H4 (cell line): ENCODE data around the gene ROBO2. TPM values are rescaled to one million over a fixed set of nuclear protein-coding genes. Genes with fewer than 3 reads are reported as not detected.

Source experiments
- DNase-seq: peaks from one replicate; pipeline ENCODE4 v3.0.0-alpha.2; 2015; ENCODE audit warnings: low spot score
- total RNA-seq: library from RNA; depleted of rRNA; stranded (reverse); fragments of >200 nt; shearing (Covaris generic); gene quantifications from 2 replicates; pipeline ENCODE4 v1.2.3, GENCODE V29; 2014

The ROBO2 gene
- total RNA-seq, 1 experiment from 2014 or later: 7.5 TPM

DNA sequence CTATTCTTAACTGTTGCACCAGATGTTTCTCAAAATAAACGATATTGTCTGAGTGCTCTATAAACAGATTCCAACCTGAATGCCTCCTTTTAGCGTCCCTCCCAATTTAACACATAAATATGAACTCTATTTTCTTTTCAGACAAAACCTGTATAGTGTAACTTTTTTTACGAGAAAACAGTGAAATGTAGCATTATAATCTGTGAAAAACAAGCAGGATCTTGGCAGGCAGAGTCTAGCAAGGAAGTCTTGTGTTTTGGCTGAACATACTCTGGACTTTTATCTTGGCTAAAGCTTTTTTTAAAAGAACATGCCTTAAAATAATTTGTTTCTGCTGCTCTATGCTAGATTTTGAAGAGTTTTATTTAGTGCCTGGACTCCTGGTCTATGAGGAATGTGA lies 150.5 kb downstream of the ROBO2 start:
- no peak for DNase-seq

DNA sequence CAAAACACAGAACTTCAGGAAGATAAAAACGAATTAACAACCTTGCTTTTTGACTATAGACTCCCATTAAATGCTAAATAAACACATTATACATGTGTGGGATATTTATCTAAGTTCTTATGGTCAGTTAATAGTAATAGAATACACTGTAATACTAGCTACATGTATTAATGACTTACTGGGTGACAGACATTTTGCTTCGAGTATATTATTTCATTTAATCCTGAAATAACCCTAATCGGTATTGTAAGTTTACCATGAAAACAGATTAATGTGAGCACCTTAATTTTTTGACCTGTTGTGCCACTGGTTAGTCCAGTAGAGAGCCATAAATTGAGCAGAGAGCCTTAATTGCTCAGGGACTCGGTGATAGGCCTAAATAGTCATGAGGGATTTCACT lies 151.1 kb downstream of the ROBO2 start:
- DNase-seq: no peak

DNA sequence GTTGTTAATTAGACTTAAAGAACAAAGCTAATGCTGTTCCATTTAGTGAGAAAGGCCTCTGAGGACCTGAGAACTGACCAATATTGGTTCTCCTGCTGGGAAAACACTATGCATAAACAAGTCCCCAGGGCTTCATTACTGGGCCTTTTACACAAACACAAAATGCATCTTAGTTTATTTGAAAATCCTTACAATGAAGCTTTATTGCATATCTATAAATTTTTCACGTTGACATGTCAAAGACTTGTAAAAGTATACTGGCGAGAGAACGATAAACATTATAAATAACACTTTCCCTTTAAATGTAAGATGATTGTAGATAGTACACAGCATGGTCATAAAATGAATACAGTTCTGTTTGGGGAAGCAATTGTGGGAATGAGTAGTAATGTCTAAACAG lies 151.7 kb downstream of the ROBO2 start:
- DNase-seq: no peak

DNA sequence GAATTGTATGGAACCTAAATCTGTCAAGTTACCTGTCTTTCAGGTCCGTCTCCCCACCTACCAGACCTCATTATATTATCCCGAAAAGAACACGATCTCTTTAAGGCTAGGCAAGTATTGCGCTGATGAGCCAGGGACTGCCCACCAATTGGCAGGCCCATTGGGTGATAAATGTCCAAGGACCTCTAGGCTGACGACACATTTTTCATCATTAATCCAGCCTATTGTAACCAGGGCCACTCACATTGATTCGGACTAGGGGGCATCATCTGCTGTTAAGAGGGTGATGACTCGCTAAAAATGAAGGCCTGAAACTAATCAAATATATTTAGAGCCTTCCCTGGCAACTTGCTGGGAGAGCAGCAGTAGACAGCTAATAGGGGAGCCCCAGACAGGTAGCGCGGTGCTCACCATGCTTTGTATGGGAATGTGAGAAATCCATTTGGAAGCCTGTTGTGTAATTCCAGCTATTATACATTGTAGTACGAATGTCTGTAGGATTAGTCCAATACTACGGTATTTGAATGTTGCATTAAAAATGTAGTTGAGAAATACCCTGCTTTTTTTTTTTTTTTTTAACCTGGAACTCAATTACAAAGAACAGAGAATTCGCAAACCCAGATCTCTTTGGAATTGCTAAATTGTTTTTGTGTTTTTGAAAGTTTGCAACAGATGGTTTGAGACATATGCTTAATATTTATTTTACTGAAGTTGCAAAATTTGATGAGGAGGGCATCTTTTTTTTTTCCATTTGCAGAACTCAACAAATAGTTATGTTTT lies 156.1 kb downstream of the ROBO2 start:
- DNase-seq: no peak

DNA sequence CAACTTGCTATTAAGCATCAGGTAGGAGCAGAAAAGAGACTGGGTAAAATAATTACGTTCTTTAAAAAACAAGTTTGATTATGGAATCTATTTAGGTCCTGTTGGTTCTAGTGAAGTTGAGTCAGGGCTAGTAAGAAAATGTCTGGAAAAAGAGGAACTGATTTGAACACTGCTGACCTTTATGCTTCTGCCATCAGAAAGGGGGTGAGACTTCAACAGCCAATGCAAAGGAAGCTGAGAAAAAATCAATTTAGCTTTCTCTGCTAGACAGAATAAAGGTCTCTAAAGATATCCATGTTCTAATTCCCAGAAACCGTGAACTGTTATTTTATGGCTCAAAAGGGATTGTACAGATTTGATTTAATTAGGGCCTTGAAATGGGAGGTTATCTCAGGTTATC lies 157.5 kb downstream of the ROBO2 start:
- no peak for DNase-seq

DNA sequence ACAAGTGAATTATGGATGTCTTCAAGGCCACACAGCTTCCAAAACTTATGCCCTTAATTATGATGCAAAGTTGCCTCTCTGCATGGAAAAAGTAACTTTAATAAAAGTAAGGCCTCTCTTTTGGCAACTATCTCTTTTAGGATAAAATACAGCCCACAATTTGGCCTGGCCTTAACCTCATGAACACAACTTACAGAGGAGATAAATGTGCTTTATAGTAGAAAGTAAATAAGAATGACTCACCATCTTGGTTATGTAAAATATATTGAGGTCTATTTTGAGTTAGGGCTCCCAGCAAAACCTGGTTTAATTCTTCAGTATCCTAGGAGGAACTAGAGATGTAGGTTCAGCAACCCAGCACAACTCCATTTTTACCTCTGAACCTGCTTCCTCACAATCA lies 164.0 kb downstream of the ROBO2 start:
- no peak for DNase-seq

DNA sequence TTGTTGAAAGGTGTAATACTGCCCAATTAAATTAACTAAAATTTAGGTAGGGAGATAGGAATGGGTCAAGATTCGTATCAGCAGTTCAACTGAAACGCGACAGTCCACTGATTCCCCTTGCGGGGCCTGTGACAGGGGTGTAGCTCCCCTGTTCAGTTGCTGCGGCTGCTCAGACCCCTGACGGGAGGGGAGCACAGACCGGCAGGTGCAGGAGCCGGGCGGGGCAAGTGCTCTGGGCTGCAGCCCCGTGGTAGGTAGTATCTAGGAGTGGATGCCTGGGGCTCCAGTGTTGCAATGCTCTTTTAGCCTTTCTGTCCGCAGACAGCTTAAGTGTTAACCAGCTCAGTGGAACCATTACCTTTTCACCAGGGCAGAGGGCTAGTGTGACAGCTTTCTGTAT lies 164.9 kb downstream of the ROBO2 start:
- DNase-seq: no peak

DNA sequence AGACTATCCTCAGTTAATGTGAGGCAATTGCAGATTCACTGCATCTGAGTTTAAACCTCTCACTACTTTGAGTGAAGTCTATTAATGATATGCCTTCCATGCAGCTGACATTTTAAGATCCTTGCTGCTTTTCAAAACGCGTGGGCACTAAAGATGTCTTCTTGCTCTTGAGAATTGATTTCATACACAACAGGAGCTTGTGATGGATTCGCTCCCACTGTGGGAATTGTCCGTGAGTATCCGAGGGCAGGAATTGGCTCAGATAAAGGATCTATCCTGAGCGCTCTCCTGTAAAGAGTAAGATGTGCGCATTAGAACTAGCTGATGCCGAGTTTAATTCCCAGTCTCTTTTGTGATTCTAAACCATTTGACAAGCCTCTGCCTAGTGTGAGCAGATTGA lies 167.9 kb downstream of the ROBO2 start:
- DNase-seq: no peak

DNA sequence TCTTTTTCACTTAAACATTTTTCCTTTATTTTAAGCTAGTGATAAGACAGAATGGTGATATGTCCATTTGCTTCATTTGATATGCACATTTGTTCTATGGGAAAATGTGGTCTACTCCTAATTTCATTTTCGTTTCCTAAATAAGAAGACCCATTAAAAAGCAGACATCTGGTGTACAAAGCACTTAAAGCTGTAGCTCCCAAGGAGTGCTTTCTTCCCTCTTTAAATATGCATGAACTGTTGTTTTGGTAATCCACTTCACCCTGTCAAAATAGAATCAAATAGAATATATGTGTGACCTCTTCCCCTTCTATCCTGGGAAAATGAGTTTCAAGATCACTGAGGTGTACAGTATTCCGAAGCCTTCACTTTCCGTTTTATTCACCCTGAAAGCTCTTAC lies 182.8 kb downstream of the ROBO2 start:
- no peak for DNase-seq

DNA sequence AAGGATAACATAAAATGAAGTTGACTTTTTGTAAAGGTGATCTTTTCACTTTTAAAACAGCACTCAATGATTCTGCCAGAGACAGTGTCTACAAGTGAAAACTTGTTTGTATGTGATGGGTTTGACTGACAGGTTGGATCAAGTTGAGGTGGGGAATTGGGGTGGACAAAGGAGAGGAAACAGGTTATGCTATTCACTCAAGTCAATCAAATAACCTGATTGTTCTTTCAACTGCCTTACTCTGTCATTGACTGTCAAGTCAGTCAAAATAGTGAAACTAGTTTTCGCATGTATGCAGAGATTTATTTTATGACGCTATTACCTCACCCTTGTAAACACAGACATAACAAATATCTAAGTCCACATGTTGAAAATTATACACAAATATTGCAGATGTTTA lies 187.7 kb downstream of the ROBO2 start:
- no peak for DNase-seq

DNA sequence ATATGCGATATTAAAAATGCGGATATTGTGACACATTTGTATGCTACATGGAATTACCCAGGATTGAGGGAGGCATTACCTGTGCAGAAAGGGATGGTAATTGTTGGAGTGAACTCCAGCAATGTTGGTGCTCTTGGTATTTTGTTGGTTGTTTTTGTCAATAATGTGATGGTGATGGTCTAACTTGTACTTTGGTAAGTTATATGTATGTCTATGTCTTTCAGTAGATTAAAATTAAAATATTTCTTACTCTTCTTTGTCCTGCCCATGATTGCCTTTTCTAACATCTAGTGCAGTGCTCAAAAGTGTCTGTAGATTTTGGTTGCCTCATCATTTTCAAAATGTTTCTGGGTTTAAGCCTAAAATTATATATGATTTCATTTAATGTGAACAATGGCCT lies 192.7 kb downstream of the ROBO2 start:
- no peak for DNase-seq

DNA sequence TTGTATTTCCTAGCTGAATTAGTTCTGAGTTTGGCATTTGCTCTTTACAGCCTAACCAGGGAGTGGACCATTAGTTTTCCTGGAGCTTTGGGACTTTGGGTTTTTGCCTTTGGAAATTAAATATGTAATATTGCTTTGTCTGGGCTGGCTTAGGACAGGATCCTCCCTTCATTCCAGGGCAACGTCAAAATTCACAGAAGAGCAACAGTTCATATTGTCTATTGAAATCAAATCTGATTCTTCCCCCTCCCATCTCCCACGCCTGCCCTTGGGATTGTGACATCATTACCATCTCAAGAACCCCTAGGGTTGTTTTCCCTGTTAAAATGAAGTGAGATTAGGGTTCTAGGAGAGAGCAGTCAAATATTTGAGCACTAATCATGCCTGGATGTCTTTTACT lies 194.1 kb downstream of the ROBO2 start:
- no peak for DNase-seq

DNA sequence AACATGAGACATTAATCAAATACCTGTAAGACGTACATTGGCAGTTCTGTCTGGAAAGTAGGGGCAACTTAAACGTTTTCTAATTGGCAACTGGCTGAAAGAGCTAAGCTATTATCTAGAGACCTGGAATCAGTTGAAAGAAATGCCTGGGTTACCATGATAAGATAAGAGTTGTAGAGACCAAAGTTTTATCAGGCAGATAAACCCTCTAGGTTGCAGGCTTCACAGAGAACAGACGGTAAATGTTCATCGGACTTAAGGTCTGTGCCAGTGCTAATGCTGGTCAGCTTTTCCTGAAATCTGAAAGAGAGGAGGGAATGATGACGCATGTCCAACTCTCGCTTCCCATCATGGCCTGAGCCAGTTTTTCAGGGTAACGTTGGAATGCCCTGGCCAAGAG lies 196.2 kb downstream of the ROBO2 start:
- DNase-seq: no peak

DNA sequence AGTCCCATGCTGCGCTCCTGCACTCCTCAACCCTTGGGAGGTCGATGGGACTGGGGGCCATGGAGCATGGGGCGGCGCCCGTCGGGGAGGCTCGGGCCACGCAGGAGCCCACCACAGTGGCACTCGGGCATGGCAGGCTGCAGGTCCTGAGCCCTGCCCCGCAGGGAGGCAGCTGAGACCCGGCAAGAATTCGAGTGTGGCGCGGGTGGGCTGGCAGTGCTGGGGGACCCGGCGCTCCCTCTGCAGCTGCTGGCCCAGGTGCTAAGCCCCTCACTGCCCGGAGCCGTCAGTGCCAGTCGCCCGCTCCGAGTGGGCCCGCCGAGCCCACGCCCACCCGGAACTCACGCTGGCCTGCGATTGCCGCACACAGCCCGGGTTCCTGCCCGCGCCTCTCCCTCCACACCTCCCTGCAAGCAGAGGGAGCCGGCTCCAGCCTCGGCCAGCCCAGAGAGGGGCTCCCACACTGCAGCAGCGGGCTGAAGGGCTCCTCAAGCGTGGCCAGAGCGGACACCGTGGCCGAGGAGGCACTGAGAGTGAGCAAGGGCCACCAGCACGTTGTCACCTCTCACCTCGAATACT lies 200.3 kb downstream of the ROBO2 start:
- no peak for DNase-seq

DNA sequence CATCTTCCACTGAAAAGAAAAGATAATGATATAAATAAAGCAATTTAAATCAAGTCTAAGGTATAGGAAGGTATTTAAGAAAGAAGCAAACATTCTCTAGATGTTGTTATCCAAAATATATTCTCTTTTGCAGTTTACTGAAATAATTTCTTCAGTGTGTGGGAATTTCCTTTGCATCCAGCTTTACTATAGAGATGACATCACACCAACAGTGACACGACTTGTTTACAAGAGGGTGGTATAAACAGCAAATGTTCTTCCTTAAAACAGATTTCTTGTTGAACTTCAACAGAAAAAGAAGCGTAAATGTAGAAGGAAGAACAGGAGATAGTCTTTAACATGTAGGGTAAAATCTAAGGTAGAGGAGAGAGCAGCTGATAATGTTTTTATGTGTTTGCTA lies 202.5 kb downstream of the ROBO2 start:
- no peak for DNase-seq

DNA sequence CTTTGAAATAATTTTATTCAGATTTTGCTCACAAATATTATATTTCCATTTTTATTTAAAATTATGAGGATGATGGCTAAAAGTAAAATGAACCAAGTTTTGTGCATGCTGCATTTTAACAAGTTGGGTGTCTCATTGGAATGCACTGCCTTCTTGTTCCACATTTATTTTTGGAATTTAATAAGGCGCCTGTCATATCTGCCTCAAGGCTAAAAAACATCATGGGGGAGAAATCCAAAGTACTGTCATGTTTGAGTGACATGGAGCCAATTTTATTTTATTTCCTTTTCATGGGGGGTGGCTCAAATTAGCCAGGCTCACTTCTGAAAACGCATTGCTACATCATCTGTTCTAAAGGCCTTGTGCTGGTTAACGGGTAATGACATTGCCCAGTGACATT lies 205.1 kb downstream of the ROBO2 start:
- DNase-seq: no peak

DNA sequence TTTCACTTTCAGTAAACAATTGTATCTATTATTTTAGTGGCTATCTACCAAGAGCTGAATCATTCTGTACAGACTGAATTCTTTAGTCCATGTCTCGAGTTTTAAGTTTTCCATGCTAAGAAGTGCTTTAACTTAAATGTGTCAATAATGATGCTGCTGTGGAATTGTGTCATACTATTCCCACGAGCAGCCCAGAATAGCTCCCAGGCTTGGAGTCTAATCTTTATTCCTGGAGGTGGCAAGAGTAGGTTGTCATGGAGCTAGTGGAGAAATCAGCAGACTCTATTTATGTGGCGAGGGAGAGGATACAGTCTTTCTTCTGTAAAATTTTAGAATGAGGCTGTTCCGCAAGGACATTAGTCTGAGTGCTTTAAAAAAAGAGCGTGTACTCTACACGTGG lies 207.2 kb downstream of the ROBO2 start:
- no peak for DNase-seq

DNA sequence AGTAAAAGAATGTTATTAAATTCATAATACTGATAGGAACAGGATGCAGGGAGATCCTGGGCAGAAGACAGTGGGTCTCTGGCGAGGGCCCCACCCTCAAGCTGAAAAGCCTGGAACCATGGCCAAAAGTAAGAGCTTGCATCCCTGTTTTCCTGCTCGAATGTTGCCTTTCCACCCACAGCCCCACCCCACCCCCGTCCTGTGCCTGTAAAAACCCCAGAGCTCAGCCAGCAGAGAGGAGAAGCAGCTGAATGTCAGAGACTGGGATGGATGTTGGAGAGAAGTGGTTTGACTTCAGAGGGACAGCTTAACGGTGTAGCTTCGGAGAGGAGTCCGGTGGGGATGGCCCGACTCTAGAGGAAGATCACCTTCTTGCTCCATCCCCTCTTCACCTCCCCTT lies 207.9 kb downstream of the ROBO2 start:
- DNase-seq: no peak

DNA sequence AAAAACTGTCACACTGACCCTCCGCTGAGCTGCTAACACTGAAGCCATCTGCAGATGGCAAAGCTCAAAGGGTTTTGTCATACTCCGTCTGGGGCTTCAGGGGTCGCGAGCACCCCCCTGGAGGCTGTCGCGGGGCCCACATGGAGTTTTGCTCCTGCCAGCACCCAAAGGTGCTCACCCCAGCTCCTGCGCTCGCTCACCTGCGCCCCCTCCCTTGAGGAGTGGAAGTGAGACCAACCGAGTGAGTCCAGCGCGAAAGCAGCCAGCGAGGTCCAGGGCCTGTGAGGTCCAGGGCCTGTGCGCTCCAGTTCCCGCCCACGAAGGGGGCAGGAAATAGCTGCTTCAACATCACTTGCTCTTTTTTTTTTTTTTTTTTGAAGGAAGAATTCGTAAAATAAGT lies 208.5 kb downstream of the ROBO2 start:
- DNase-seq: no peak

DNA sequence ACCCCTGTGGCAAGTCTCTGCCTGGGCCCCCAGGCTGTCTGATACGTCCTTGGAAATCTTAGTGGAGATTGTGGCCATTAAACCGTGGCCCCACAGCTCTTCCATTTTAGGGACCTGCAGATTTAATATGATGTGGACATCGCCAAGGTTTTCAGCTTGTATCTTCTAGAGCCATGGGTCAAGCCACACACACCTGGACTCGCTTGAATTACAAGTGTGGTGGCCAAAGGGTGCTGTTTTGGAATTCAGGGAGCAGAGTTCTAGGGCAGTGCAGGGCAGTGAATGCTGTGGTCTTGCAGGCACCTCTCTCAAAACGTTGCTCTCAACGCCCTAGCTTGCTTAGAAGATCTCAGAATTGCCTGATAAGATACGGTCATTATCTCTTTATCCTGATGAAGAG lies 211.2 kb downstream of the ROBO2 start:
- no peak for DNase-seq

DNA sequence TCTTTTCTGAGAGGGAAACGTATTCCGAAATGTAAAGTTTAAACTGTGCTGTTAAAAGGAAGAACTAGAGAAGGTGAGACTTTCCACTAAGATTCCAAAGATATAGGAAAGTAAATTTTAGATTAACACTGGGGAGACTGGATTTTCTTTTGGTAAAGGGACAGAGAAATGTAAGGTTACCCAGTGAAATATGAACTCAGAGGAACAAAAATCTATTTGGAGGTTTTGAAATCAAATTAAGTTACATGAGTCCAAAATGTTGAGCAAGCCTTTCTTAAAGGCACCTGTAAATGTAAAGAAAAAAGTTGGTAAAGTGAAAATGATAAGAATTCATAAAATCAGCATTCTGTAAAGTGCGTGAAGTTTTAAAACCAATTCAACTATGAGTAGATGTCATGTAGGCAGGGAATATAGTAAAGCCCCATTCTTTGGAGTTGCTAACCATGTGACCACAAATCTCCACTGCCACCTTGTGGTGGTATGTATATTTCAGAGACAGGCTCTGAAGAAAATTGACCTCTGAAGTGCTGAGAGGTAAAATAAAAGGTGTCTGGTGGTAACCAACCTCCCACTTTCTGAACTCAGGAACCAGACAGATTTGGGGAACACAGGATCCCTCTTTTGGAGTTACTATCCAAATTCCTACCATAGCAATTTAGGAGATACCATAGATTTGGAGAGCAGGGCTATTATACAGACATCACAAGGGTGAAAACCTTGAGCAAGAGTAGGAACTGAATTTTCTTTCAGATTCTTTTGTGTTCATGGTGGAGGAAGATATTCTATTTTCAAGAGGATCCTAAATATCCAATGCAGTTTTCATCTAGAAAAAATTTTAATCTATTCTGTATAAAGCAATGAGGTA lies 215.3 kb downstream of the ROBO2 start:
- peak; percentile 42 for DNase-seq

DNA sequence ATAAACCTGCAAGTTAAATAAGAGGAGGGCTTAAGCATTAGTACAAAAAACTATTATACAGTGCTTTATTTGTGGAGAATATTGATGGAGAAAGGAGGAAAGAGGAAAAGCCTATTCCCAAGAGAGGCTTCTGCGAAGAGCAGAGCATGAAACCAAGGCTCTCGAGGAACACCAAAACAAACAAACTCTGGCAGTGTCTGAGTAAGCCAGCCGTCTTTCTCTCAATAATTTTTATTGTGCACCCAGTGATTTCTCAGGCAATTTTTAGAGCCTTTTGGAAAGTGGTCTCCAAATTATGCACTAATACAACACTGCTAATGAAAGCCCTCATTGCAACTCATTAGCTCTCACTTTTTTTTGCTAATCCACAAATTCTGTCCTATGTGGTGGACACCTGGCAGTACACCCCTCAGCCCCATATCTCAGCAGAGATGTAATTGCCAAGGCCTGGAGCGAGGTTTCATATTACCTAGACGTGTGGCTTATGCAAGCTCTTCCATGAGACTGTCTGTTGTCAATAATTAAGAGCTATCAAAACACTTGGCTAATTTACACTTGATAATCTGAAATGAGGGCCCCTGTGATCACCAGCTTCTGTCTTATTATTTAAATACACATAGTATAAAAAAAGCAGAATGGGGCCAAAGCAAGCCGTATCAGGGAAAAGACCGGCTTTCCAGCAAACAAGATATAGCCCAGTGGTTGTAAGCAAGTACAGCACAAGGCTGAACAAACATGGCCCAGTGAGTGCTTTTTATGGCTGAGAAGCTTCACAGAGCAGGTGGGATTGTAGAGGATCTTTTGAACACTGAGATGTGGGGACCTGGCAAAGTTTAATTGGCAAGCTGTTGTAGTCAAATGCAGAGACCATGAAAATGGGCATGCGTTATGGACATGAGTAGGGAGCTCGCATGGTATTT lies 216.9 kb downstream of the ROBO2 start:
- no peak for DNase-seq
